DOHH2 (cell line): Measurements from ENCODE around the gene KNL1.

Experiments
- H3F3A ChIP-seq: fragments of 200-600 bp; sonication (generic), shearing (Covaris generic); 2 replicates; pipeline ENCODE4 v1.6.0; 2016; ENCODE audit warnings: antibody characterized with exemption, mild to moderate bottlenecking; ENCODE audit not compliant: control insufficient read depth, insufficient read depth
- H3K27ac ChIP-seq: fragments of 200-600 bp; sonication (generic); 2 replicates; pipeline ENCODE4 v1.5.1; 2014; ENCODE audit warnings: low read depth, mild to moderate bottlenecking, low read length, moderate library complexity
- H3K27me3 ChIP-seq: fragments of 200-600 bp; sonication (generic); 2 replicates; pipeline ENCODE4 v1.6.1; 2014; ENCODE audit warnings: mild to moderate bottlenecking, low read length, mixed read lengths; ENCODE audit not compliant: control insufficient read depth
- H3K36me3 ChIP-seq: fragments of 200-600 bp; sonication (generic); 2 replicates; pipeline ENCODE4 v1.6.1; 2014; ENCODE audit warnings: mild to moderate bottlenecking, low read length, moderate library complexity, mixed read lengths; ENCODE audit not compliant: control insufficient read depth
- H3K4me1 ChIP-seq: fragments of 200-600 bp; sonication (generic); 2 replicates; pipeline ENCODE4 v1.6.1; 2014; ENCODE audit warnings: mild to moderate bottlenecking, low read length, mixed read lengths; ENCODE audit not compliant: control insufficient read depth
- H3K4me2 ChIP-seq: fragments of 200-600 bp; sonication (generic); 2 replicates; pipeline ENCODE4 v1.6.0; 2014; ENCODE audit warnings: mild to moderate bottlenecking, low read length, moderate library complexity
- H3K4me3 ChIP-seq: fragments of 200-600 bp; sonication (generic); 2 replicates; pipeline ENCODE4 v1.5.1; 2014; ENCODE audit warnings: mild to moderate bottlenecking, low read length, mixed read lengths
- H3K79me2 ChIP-seq: fragments of 200-600 bp; sonication (generic); 2 replicates; pipeline ENCODE4 v1.6.1; 2014; ENCODE audit warnings: mild to moderate bottlenecking, low read length, mixed read lengths; ENCODE audit not compliant: control insufficient read depth
- H3K9me2 ChIP-seq: fragments of 200-600 bp; sonication (generic); replicated peaks from 2 replicates; pipeline ENCODE4 v1.6.1; 2014; ENCODE audit warnings: mild to moderate bottlenecking, low read length, mixed read lengths; ENCODE audit not compliant: control insufficient read depth
- H3K9me3 ChIP-seq: fragments of 200-600 bp; sonication (generic); 2 replicates; pipeline ENCODE4 v1.6.1; 2014; ENCODE audit warnings: antibody characterized with exemption, low read length, mixed read lengths; ENCODE audit not compliant: control insufficient read depth, insufficient read depth
- H4K20me1 ChIP-seq: fragments of 200-600 bp; sonication (generic); 2 replicates; pipeline ENCODE4 v1.6.0; 2014; ENCODE audit warnings: low read depth, mild to moderate bottlenecking, antibody characterized with exemption, low read length, moderate library complexity; ENCODE audit not compliant: control insufficient read depth, insufficient read depth
- CTCF ChIP-seq: fragments of 200-600 bp; sonication (generic); IDR thresholded peaks from one replicate; pipeline ENCODE4 v1.5.1; 2014; ENCODE audit warnings: antibody characterized with exemption, mild to moderate bottlenecking, low read depth, low read length; ENCODE audit not compliant: poor library complexity, severe bottlenecking
- EZH2phosphoT487 ChIP-seq: fragments of 200-600 bp; sonication (generic); IDR thresholded peaks from 2 replicates; pipeline ENCODE4 v1.6.1; 2017; ENCODE audit warnings: borderline replicate concordance, mild to moderate bottlenecking, antibody characterized with exemption, low read length, moderate library complexity, mixed read lengths

The KNL1 gene

GRCh38 chr15:40623361-40623760 is 29.3 kb downstream of the KNL1 start:
- Histone ChIP-seq H4K20me1 (no peaks in the 10 kb centered on the region), H3K27me3 (no peaks in the 10 kb centered on the region), H3F3A (no peaks in the 10 kb centered on the region), H3K4me2 (no peak overlapping the region), H3K27ac (no peak overlapping the region), H3K9me2 (no peaks in the 10 kb centered on the region), H3K36me3 (peaks cover 78% of the 10 kb centered on the region), H3K9me3 (no peaks in the 10 kb centered on the region), H3K4me3 (no peak overlapping the region), H3K79me2 (no peaks in the 10 kb centered on the region), H3K4me1 (no peaks in the 10 kb centered on the region)
- no peak for TF ChIP-seq CTCF

GRCh38 chr15:40630313-40630712 is 36.3 kb downstream of the KNL1 start:
- Histone ChIP-seq H3K36me3 (peaks cover 63% of the 10 kb centered on the region), H3K4me3 (no peak overlapping the region), H3K79me2 (no peaks in the 10 kb centered on the region), H3K4me1 (no peaks in the 10 kb centered on the region), H3K9me2 (no peaks in the 10 kb centered on the region), H3K4me2 (no peak overlapping the region), H3K27ac (no peak overlapping the region), H3F3A (no peaks in the 10 kb centered on the region), H4K20me1 (no peaks in the 10 kb centered on the region), H3K27me3 (no peaks in the 10 kb centered on the region), H3K9me3 (no peaks in the 10 kb centered on the region)
- TF ChIP-seq EZH2phosphoT487 (no peak), CTCF (no peak)

- H4K20me1 ChIP-seq, result no peaks in the 10 kb centered on the region
Observed at GRCh38 chr15:40633178-40633577, 39.1 kb downstream of the KNL1 start.

More at GRCh38 chr15:40633178-40633577, 39.1 kb downstream of the KNL1 start:
- H3K27me3 ChIP-seq, result no peaks in the 10 kb centered on the region
- H3F3A ChIP-seq, result no peaks in the 10 kb centered on the region
- H3K9me2 ChIP-seq, result no peaks in the 10 kb centered on the region
- no peaks in the 10 kb centered on the region for H3K4me1 ChIP-seq
- TF ChIP-seq CTCF, result no peak
- no peak overlapping the region for H3K4me3 ChIP-seq
- H3K79me2 ChIP-seq, result no peaks in the 10 kb centered on the region
- no peak overlapping the region for H3K27ac ChIP-seq
- peaks cover 72% of the 10 kb centered on the region for H3K36me3 ChIP-seq
- no peak overlapping the region for H3K4me2 ChIP-seq
- H3K9me3 ChIP-seq, result no peaks in the 10 kb centered on the region
